Activated T-helper 2 cell treated with anti-CD3 and anti-CD28 coated beads, Interferon-gamma antibody, Interleukin-2, Interleukin-4, amounts not matched to agents 10 μg/mL and 5 μg/mL and 100 μg/mL, durations not matched to agents 14 hours and 24 hours and 36 hours (primary cell): Measurements from ENCODE around the gene MYL7. TPM values are rescaled to one million over a fixed set of nuclear protein-coding genes. Genes with fewer than 3 reads are reported as not detected.

Experiments used
- DNase-seq: peaks from one replicate; pipeline ENCODE4 v3.0.0; 2021; ENCODE audit warnings: low spot score
- H3K27ac Mint-ChIP-seq: one replicate; pipeline ENCODE4 v1.8.0; 2021; ENCODE audit warnings: mixed read lengths
- H3K27me3 Mint-ChIP-seq: one replicate; pipeline ENCODE4 v1.8.0; 2021; ENCODE audit warnings: low read depth, mixed read lengths
- H3K36me3 Mint-ChIP-seq: one replicate; pipeline ENCODE4 v1.8.0; 2021; ENCODE audit warnings: low read depth, mixed read lengths
- H3K4me1 Mint-ChIP-seq: one replicate; pipeline ENCODE4 v1.8.0; 2021; ENCODE audit warnings: low read depth, mixed read lengths
- H3K4me3 Mint-ChIP-seq: one replicate; pipeline ENCODE4 v1.8.0; 2021; ENCODE audit warnings: low read depth, mild to moderate bottlenecking, moderate library complexity, mixed read lengths
- H3K9me3 Mint-ChIP-seq: one replicate; pipeline ENCODE4 v1.8.0; 2021; ENCODE audit warnings: mixed read lengths
- intact Hi-C: fragments of 100-400 bp; cut with micrococcal nuclease; formaldehyde crosslinking; loops from one replicate; pipeline ENCODE4 v1.15.1; 2023
- total RNA-seq: library from RNA; stranded (reverse); gene quantifications from 2 replicates; pipeline ENCODE4 v1.2.3, GENCODE V29; 2022

Gene MYL7
- not detected in 2 replicates for total RNA-seq

- H3K4me3 Mint-ChIP-seq = no peak within 1 kb of the TSS
- H3K4me1 Mint-ChIP-seq = no peaks in the 10 kb centered on the region
- H3K27ac Mint-ChIP-seq = no peak within 1 kb of the TSS
- peaks cover 12% of the 10 kb centered on the region for H3K27me3 Mint-ChIP-seq
- DNase-seq = no peak
- no peaks in the 10 kb centered on the region for H3K36me3 Mint-ChIP-seq
- H3K9me3 Mint-ChIP-seq = no peaks in the 10 kb centered on the region
- intact Hi-C loops = no loop called here
Observed at GRCh38 chr7:44141221-44141850, at the start of gene MYL7. Gene MYL7, minus strand, starts transcription at chr7:44141332. Its CDS starts 27 bp downstream, at chr7:44141305.

- H3K36me3 Mint-ChIP-seq = no peaks in the 10 kb centered on the region
- no peak overlapping the region for H3K27ac Mint-ChIP-seq
- H3K27me3 Mint-ChIP-seq = peaks cover 7% of the 10 kb centered on the region
- DNase-seq = no peak
- H3K9me3 Mint-ChIP-seq = no peaks in the 10 kb centered on the region
- H3K4me1 Mint-ChIP-seq = peaks cover 6% of the 10 kb centered on the region
- H3K4me3 Mint-ChIP-seq = no peak overlapping the region
- intact Hi-C loops = no loop called here
Observed at GRCh38 chr7:44189993-44190872, 49.1 kb upstream of the MYL7 start.

- H3K4me1 Mint-ChIP-seq = peaks cover 6% of the 10 kb centered on the region
- H3K9me3 Mint-ChIP-seq = no peaks in the 10 kb centered on the region
- no peak within 1 kb of the TSS for H3K4me3 Mint-ChIP-seq
- no peaks in the 10 kb centered on the region for H3K36me3 Mint-ChIP-seq
- H3K27me3 Mint-ChIP-seq = peaks cover 7% of the 10 kb centered on the region
- H3K27ac Mint-ChIP-seq = no peak within 1 kb of the TSS
- DNase-seq = no peak
- intact Hi-C loops = no loop called here
Observed at GRCh38 chr7:44189286-44189992, 48.3 kb upstream of the MYL7 start, which contains the start of gene GCK. Gene GCK, minus strand, starts transcription at chr7:44189439. Its CDS starts 486 bp downstream, at chr7:44188953.

- no peaks in the 10 kb centered on the region for H3K9me3 Mint-ChIP-seq
- H3K36me3 Mint-ChIP-seq = no peaks in the 10 kb centered on the region
- H3K27me3 Mint-ChIP-seq = peaks cover 7% of the 10 kb centered on the region
- intact Hi-C loops = no loop called here
- peaks cover under 1% of the 10 kb centered on the region for H3K4me1 Mint-ChIP-seq
- no peak overlapping the region for H3K4me3 Mint-ChIP-seq
- DNase-seq = no peak
- H3K27ac Mint-ChIP-seq = no peak overlapping the region
Observed at GRCh38 chr7:44188480-44189225, 47.5 kb upstream of the MYL7 start.

- DNase-seq = no peak
- Mint-ChIP-seq H3K27me3 (peaks cover 7% of the 10 kb centered on the region), H3K36me3 (no peaks in the 10 kb centered on the region), H3K4me1 (no peaks in the 10 kb centered on the region), H3K9me3 (no peaks in the 10 kb centered on the region), H3K4me3 (no peak overlapping the region), H3K27ac (no peak overlapping the region)
- intact Hi-C loops = no loop called here
Observed at GRCh38 chr7:44187636-44188416, 46.7 kb upstream of the MYL7 start.

GRCh38 chr7:44186736-44187135 is 45.6 kb upstream of the MYL7 start:
- no peak for DNase-seq
- H3K27ac Mint-ChIP-seq = no peak overlapping the region
- intact Hi-C loops = no loop called here
- no peaks in the 10 kb centered on the region for H3K4me1 Mint-ChIP-seq
- H3K36me3 Mint-ChIP-seq = no peaks in the 10 kb centered on the region
- H3K9me3 Mint-ChIP-seq = no peaks in the 10 kb centered on the region
- peaks cover 5% of the 10 kb centered on the region for H3K27me3 Mint-ChIP-seq
- H3K4me3 Mint-ChIP-seq = no peak overlapping the region

GRCh38 chr7:44185729-44186128 is 44.6 kb upstream of the MYL7 start:
- no peak overlapping the region for H3K27ac Mint-ChIP-seq
- no peaks in the 10 kb centered on the region for H3K36me3 Mint-ChIP-seq
- intact Hi-C loops = no loop called here
- H3K4me3 Mint-ChIP-seq = no peak overlapping the region
- DNase-seq = no peak
- H3K9me3 Mint-ChIP-seq = no peaks in the 10 kb centered on the region
- no peaks in the 10 kb centered on the region for H3K4me1 Mint-ChIP-seq
- H3K27me3 Mint-ChIP-seq = no peaks in the 10 kb centered on the region

- Mint-ChIP-seq H3K9me3 (no peaks in the 10 kb centered on the region), H3K4me3 (no peak overlapping the region), H3K36me3 (no peaks in the 10 kb centered on the region), H3K4me1 (no peaks in the 10 kb centered on the region), H3K27me3 (no peaks in the 10 kb centered on the region), H3K27ac (no peak overlapping the region)
- no peak for DNase-seq
- intact Hi-C loops = no loop called here
Observed at GRCh38 chr7:44184873-44185446, 43.8 kb upstream of the MYL7 start.

- no peak overlapping the region for H3K4me3 Mint-ChIP-seq
- H3K27ac Mint-ChIP-seq = no peak overlapping the region
- no peaks in the 10 kb centered on the region for H3K4me1 Mint-ChIP-seq
- peaks cover 1% of the 10 kb centered on the region for H3K27me3 Mint-ChIP-seq
- no peaks in the 10 kb centered on the region for H3K9me3 Mint-ChIP-seq
- intact Hi-C loops = no loop called here
- no peak for DNase-seq
- H3K36me3 Mint-ChIP-seq = no peaks in the 10 kb centered on the region
Observed at GRCh38 chr7:44184206-44184872, 43.2 kb upstream of the MYL7 start.

- no peak for DNase-seq
- Mint-ChIP-seq H3K27me3 (peaks cover 3% of the 10 kb centered on the region), H3K4me3 (no peak overlapping the region), H3K9me3 (no peaks in the 10 kb centered on the region), H3K4me1 (no peaks in the 10 kb centered on the region), H3K27ac (no peak overlapping the region), H3K36me3 (no peaks in the 10 kb centered on the region)
- intact Hi-C loops = no loop called here
Observed at GRCh38 chr7:44183386-44183785, 42.3 kb upstream of the MYL7 start.

GRCh38 chr7:44182827-44183226 is 41.7 kb upstream of the MYL7 start:
- intact Hi-C loops = no loop called here
- no peak overlapping the region for H3K27ac Mint-ChIP-seq

More at GRCh38 chr7:44182827-44183226, 41.7 kb upstream of the MYL7 start:
- no peaks in the 10 kb centered on the region for H3K4me1 Mint-ChIP-seq
- no peaks in the 10 kb centered on the region for H3K9me3 Mint-ChIP-seq
- H3K4me3 Mint-ChIP-seq = no peak overlapping the region
- H3K27me3 Mint-ChIP-seq = peaks cover 3% of the 10 kb centered on the region
- H3K36me3 Mint-ChIP-seq = no peaks in the 10 kb centered on the region
- no peak for DNase-seq
